ENCODE results near the gene MINDY3.

Gene MINDY3

DNA sequence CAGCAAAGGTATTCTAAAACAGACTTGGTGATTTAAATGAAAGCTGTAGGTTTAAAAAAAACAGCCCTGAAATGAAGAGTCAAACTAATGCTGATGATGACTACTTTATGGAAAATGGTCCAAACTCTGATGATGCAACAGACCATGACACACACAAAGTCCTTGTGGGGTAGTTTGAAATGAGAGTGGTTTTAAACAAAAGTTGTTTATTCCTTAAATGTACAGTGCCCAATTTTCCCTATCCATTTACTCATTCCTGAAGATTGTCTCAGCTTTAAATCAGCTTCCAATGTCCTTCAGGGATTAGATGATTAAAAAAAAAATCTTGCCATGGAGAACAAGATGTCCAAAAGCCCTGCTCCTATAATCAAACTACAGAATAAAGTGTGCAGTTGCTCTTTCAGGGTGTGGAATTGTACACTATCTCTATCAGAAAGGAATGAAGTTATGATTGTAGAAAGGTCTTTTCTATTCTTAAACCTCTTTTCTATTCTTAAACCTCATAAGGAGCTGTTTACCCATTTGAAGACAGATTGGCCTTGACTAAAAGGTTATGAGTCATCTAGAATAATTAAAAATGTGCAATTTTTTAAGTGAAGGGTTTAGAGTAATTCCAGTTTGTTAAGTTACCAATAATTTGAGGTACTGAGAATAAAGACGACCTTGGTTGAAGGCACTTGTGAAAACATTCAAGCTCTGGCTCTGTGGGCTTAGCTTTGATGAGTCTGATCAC, 70.3 kb downstream of the MINDY3 start:
- H3K9me3 Mint-ChIP-seq: no peaks in the 10 kb centered on the region
- peaks cover 22% of the 10 kb centered on the region for H3K36me3 Mint-ChIP-seq (ENCODE audit: low read depth)
- TF ChIP-seq, protein P1, sequence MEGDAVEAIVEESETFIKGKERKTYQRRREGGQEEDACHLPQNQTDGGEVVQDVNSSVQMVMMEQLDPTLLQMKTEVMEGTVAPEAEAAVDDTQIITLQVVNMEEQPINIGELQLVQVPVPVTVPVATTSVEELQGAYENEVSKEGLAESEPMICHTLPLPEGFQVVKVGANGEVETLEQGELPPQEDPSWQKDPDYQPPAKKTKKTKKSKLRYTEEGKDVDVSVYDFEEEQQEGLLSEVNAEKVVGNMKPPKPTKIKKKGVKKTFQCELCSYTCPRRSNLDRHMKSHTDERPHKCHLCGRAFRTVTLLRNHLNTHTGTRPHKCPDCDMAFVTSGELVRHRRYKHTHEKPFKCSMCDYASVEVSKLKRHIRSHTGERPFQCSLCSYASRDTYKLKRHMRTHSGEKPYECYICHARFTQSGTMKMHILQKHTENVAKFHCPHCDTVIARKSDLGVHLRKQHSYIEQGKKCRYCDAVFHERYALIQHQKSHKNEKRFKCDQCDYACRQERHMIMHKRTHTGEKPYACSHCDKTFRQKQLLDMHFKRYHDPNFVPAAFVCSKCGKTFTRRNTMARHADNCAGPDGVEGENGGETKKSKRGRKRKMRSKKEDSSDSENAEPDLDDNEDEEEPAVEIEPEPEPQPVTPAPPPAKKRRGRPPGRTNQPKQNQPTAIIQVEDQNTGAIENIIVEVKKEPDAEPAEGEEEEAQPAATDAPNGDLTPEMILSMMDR (IDR thresholded peaks at IDR 0.05): no peak
- peaks cover 52% of the 10 kb centered on the region for H3K4me1 Mint-ChIP-seq
- no peak for DNase-seq
- no peak overlapping the region for H3K27ac Mint-ChIP-seq
- no peak overlapping the region for H3K4me3 Mint-ChIP-seq
- H3K27me3 Mint-ChIP-seq (ENCODE audit: low read depth, poor library complexity): no peaks in the 10 kb centered on the region

DNA sequence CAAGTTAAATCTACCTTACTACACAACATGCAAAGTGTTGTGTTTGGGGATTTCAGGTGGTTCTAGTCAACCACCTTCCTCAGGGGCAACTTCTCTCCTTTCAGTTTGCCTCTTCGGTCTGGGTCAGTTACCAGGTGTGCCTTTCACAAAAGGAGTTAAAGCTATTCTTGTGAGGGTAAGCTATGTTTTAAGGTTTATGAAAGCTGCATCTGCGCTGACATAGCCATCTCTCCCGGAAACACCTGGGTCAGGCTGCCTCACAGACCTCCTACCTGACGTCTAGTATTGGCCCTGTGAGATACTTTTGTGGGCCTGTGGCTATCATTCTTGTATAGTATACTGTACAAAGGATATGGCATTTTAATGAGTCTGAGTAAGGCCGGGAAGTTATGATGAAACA, 72.9 kb downstream of the MINDY3 start:
- Mint-ChIP-seq H3K27me3 (ENCODE audit: low read depth, poor library complexity) (peaks cover 2% of the 10 kb centered on the region), H3K4me3 (no peak overlapping the region), H3K36me3 (ENCODE audit: low read depth) (peaks cover 19% of the 10 kb centered on the region), H3K9me3 (no peaks in the 10 kb centered on the region), H3K27ac (peak overlapping the region; percentile 18), H3K4me1 (peaks cover 37% of the 10 kb centered on the region)
- TF ChIP-seq, protein P1 (IDR thresholded peaks at IDR 0.05): no peak
- DNase-seq: no peak

DNA sequence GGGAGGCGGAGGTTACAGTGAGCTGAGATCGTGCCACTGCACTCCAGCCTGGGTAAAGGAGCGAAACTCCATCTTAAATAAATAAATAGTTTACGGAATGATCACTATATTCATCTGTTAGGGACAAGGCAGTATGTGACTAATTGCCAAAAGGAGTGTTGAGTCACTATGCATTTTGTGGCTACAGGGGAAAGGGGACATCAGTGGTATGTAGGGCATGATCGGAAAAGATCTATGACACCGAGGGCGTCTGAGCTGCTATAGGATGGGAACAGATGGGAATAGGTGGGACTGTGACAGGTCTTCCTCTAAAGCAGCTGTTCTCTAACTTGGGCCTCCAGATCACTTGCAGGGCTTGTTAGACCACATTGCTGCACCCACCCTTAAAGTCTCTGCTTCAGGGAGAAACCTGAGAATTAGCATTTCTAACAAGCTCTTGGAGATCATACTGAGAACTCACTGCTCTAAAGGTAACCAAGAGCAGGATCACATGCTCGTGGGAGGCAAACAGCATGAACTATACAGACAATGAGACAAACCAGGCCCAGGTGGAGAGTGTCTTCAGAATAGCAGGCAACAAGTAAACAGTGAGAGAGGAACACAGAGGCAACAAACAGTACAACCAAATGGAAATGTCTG, 75.5 kb downstream of the MINDY3 start:
- H3K27ac Mint-ChIP-seq: no peak overlapping the region
- peaks cover 2% of the 10 kb centered on the region for H3K27me3 Mint-ChIP-seq (ENCODE audit: low read depth, poor library complexity)
- peaks cover 13% of the 10 kb centered on the region for H3K4me1 Mint-ChIP-seq
- TF ChIP-seq, protein P1 (IDR thresholded peaks at IDR 0.05): no peak
- H3K36me3 Mint-ChIP-seq (ENCODE audit: low read depth): peaks cover 22% of the 10 kb centered on the region
- H3K9me3 Mint-ChIP-seq: no peaks in the 10 kb centered on the region
- DNase-seq: no peak
- H3K4me3 Mint-ChIP-seq: no peak overlapping the region

DNA sequence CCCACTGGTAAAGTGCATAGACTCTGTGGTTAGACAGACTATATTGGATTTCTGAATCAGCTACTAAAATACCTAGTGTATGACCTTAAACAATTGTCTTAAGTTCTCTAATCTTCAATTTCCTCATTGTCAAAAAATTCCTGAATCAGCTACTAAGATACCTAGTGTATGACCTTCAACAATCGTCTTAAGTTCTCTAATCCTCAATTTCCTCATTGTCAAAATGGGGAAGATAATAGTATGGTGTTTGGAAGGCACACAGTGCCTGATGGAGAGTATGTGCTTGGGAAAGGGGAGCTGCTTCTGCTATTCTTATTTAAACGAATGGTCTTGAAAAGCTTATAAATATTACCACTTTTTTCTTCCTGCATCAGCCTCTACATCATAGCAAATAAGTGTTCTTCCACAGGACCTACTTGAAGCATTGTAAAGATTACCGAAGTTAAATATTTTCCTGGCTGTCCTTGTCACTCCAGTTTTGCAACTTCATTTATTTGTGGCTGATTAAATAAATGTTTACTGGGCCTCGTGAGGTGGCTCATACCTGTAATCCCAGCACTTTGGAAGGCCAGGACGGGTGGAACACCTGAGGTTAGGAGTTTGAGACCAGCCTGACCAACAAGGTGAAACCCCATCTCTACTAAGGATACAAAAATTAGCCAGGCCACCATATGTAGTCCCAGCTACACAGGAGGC, 76.2 kb downstream of the MINDY3 start:
- Mint-ChIP-seq H3K27me3 (ENCODE audit: low read depth, poor library complexity) (peaks cover 2% of the 10 kb centered on the region), H3K4me1 (peaks cover 7% of the 10 kb centered on the region), H3K9me3 (no peaks in the 10 kb centered on the region), H3K4me3 (no peak overlapping the region), H3K27ac (no peak overlapping the region), H3K36me3 (ENCODE audit: low read depth) (peaks cover 21% of the 10 kb centered on the region)
- no peak for DNase-seq
- TF ChIP-seq, protein P1 (IDR thresholded peaks at IDR 0.05): no peak

DNA sequence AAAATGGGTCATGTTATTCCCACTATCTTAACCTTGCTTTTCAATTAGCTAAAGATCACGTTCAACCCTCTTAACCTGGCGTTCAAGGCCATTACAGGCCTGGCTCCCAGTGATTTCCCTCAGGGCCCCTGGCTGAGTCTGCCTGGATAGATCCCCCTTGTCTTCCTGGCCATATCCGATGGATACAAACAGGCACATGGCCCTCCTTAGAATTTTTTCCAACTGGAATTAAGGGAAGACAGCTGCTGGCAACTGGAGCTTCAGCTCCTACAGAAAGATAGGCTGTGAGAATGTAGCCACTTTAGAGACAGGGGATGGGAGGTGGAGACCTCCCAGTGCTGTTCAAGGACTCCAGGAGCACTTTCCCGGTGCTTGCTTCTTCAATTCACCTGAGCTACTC, 77.5 kb downstream of the MINDY3 start:
- Mint-ChIP-seq H3K4me1 (peaks cover 3% of the 10 kb centered on the region), H3K4me3 (no peak overlapping the region), H3K36me3 (ENCODE audit: low read depth) (peaks cover 26% of the 10 kb centered on the region), H3K9me3 (no peaks in the 10 kb centered on the region), H3K27ac (peak overlapping the region; percentile 73), H3K27me3 (ENCODE audit: low read depth, poor library complexity) (peaks cover 2% of the 10 kb centered on the region)
- DNase-seq: no peak
- TF ChIP-seq, protein P1 (IDR thresholded peaks at IDR 0.05): no peak

Data from nephron progenitor cell (in vitro differentiated cells).